ENCODE data around the gene SPON1.

- TF ChIP-seq CTCF (IDR thresholded peaks at IDR 0.05) (no peak), EZH2 (IDR thresholded peaks at IDR 0.05; ENCODE audit: borderline replicate concordance, insufficient read depth, low read depth, low read length, poor library complexity, severe bottlenecking) (no peak)
These were observed 292.2 kb downstream of the SPON1 start for GRCh38 chr11:14254533-14255237.

Data from B cell (primary cell).